SK-N-MC (cell line): ENCODE measurements around the gene JMJD1C.

ENCODE experiments used
- EZH2 ChIP-seq: fragments of 200-600 bp; sonication (generic); IDR thresholded peaks from one replicate; pipeline ENCODE4 v1.6.1; 2017; ENCODE audit warnings: antibody characterized with exemption
- FOXP2 ChIP-seq: optimal IDR thresholded peaks from 2 replicates; pipeline ENCODE3; 2011; ENCODE audit warnings: mild to moderate bottlenecking, moderate library complexity; ENCODE audit not compliant: insufficient read depth; ENCODE audit errors: extremely low read length, control extremely low read depth
- POLR2AphosphoS5 ChIP-seq: IDR thresholded peaks from 2 replicates; pipeline ENCODE4 v1.6.1; 2012; ENCODE audit warnings: mild to moderate bottlenecking, low read depth, low read length, borderline replicate concordance

DNA sequence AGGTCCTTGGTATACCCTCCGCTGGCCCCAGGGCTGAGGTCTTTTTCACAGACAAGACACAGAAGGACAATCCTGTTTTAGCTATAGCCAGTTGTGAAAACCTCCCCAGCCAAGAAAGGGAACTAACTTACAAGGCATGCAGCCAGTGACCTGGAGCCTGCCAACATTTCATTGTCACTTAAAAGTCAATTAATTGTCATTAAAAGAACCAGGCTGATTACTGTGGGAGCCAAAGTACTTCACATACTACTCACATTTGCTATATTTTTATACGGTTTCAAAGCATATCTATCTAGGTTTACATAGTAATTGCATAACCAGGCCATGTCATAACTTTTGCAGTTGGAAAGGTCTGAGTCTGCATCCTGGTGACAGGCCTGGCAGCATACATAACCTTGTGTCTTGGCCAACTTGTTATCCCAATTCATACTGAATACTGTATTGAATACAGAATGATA is 301.6 kb downstream of the JMJD1C start:
- TF ChIP-seq EZH2, result no peak
- TF ChIP-seq FOXP2, result no peak
- TF ChIP-seq POLR2AphosphoS5, result no peak
